Parathyroid adenoma (tissue), 2 donors: ENCODE data around the gene CTDP1.

Source experiments
- H2AFZ ChIP-seq: fragments of 300-600 bp; sonication (generic); one replicate; pipeline ENCODE4 v1.7.0; 2017; ENCODE audit warnings: antibody characterized with exemption, mild to moderate bottlenecking
- H3K27ac ChIP-seq: fragments of 300-600 bp; sonication (generic); one replicate; pipeline ENCODE4 v1.7.0; 2017
- H3K27me3 ChIP-seq: fragments of 300-600 bp; sonication (generic); one replicate; pipeline ENCODE4 v1.7.0; 2017; ENCODE audit warnings: low read length; ENCODE audit not compliant: control insufficient read depth, insufficient read depth
- H3K36me3 ChIP-seq: fragments of 300-600 bp; sonication (generic); one replicate; pipeline ENCODE4 v1.7.0; 2017; ENCODE audit warnings: low read length; ENCODE audit not compliant: control insufficient read depth, insufficient read depth
- H3K4me1 ChIP-seq: fragments of 300-600 bp; sonication (generic); one replicate; pipeline ENCODE4 v1.7.0; 2017; ENCODE audit warnings: control low read depth
- H3K4me2 ChIP-seq: fragments of 300-600 bp; sonication (generic); one replicate; pipeline ENCODE4 v1.7.0; 2017; ENCODE audit warnings: low read length
- H3K4me3 ChIP-seq: fragments of 300-600 bp; sonication (generic); one replicate; pipeline ENCODE4 v1.7.0; 2017; ENCODE audit warnings: low read depth, low read length
- H3K79me2 ChIP-seq: fragments of 300-600 bp; sonication (generic); one replicate; pipeline ENCODE4 v1.7.0; 2017; ENCODE audit warnings: control low read depth
- H3K9ac ChIP-seq: fragments of 300-600 bp; sonication (generic); one replicate; pipeline ENCODE4 v1.7.0; 2017; ENCODE audit warnings: mild to moderate bottlenecking
- H3K9me3 ChIP-seq: fragments of 300-600 bp; sonication (generic); one replicate; pipeline ENCODE4 v1.7.0; 2017; ENCODE audit warnings: low read length; ENCODE audit not compliant: control insufficient read depth
- TF ChIP-seq, protein P1 (sequence below): fragments of 300-600 bp; sonication (generic); IDR thresholded peaks from one replicate; pipeline ENCODE4 v1.7.0; 2017; ENCODE audit warnings: antibody characterized with exemption, mild to moderate bottlenecking
- donor health status: primary hyperparathyroidism.

Gene CTDP1

DNA sequence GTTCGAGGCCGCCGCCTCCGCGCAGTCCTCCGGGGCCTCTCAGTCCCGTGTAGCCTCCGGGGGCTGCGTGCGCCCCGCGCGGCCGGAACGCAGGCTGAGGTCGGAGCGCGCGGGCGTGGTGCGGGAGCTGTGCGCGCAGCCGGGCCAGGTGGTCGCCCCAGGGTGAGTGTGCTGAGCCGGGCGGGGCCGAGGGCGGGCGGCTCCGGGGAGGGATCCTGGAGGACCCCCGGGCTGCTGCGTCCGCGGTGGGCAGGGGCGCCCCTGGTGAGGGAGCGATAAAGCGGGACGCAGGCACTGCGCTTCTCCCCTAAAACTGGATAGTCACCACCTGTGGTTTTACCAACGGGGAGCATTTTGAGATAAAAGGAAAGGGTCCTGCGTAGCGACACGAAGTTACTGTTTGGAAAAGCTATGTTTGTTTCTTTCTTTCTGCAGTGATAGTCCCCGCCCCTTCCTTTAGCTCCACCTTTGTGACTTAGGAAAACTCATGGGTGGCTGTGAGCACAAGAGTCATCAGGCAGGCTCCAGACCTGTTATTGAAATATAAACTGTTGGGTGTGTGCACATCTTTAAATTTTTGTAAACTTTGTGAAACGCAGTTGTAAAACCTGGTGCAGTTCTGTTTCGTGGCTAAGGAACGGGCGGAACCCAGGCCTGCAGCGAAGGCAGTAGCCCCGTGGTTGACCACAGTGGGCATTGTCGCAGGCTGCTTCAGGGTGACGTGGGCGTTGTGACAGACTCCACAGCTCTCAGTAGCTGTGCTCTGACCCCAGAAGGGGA, 687 bp downstream of the CTDP1 start:
- peak overlapping the region; percentile 1 for H2AFZ ChIP-seq
- peak overlapping the region; percentile 93 for H3K4me3 ChIP-seq
- H3K9ac ChIP-seq, result no peak overlapping the region
- no peak overlapping the region for H3K27ac ChIP-seq
- H3K27me3 ChIP-seq, result no peaks in the 10 kb centered on the region
- TF ChIP-seq, protein P1, sequence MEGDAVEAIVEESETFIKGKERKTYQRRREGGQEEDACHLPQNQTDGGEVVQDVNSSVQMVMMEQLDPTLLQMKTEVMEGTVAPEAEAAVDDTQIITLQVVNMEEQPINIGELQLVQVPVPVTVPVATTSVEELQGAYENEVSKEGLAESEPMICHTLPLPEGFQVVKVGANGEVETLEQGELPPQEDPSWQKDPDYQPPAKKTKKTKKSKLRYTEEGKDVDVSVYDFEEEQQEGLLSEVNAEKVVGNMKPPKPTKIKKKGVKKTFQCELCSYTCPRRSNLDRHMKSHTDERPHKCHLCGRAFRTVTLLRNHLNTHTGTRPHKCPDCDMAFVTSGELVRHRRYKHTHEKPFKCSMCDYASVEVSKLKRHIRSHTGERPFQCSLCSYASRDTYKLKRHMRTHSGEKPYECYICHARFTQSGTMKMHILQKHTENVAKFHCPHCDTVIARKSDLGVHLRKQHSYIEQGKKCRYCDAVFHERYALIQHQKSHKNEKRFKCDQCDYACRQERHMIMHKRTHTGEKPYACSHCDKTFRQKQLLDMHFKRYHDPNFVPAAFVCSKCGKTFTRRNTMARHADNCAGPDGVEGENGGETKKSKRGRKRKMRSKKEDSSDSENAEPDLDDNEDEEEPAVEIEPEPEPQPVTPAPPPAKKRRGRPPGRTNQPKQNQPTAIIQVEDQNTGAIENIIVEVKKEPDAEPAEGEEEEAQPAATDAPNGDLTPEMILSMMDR, result no peak
- no peaks in the 10 kb centered on the region for H3K36me3 ChIP-seq
- H3K9me3 ChIP-seq, result no peaks in the 10 kb centered on the region
- H3K4me2 ChIP-seq, result peak overlapping the region; percentile 83
- peaks cover 46% of the 10 kb centered on the region for H3K79me2 ChIP-seq
- peaks cover 5% of the 10 kb centered on the region for H3K4me1 ChIP-seq

DNA sequence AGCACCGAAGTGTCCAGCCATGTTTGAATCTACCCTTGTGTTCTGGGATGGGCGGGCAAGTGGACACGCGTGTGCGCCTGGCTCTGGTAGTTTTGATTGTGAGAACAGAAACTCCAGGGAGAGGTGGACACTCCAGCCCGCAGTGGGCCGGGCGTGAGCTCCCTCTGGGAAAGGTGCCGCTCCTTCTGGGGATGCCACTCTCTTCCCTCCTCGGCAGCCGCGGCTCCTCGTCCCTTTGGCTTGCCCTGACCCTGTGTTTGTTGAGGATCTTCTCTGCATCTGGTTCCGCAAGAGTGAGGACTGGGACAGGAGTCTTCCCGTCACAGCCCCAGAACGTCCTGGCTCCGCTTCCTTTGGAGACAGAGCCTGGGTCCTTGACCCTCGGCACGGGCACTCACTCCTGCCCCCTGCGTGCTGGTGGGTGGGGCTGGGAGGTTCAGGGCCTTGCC, 1.3 kb downstream of the CTDP1 start:
- Histone ChIP-seq H3K4me2 (peak overlapping the region; percentile 83), H3K4me1 (peaks cover 5% of the 10 kb centered on the region), H2AFZ (no peak overlapping the region), H3K4me3 (peak overlapping the region; percentile 93), H3K9ac (no peak overlapping the region), H3K79me2 (peaks cover 47% of the 10 kb centered on the region), H3K27ac (no peak overlapping the region), H3K27me3 (no peaks in the 10 kb centered on the region), H3K9me3 (no peaks in the 10 kb centered on the region), H3K36me3 (no peaks in the 10 kb centered on the region)
- TF ChIP-seq, protein P1, result no peak

DNA sequence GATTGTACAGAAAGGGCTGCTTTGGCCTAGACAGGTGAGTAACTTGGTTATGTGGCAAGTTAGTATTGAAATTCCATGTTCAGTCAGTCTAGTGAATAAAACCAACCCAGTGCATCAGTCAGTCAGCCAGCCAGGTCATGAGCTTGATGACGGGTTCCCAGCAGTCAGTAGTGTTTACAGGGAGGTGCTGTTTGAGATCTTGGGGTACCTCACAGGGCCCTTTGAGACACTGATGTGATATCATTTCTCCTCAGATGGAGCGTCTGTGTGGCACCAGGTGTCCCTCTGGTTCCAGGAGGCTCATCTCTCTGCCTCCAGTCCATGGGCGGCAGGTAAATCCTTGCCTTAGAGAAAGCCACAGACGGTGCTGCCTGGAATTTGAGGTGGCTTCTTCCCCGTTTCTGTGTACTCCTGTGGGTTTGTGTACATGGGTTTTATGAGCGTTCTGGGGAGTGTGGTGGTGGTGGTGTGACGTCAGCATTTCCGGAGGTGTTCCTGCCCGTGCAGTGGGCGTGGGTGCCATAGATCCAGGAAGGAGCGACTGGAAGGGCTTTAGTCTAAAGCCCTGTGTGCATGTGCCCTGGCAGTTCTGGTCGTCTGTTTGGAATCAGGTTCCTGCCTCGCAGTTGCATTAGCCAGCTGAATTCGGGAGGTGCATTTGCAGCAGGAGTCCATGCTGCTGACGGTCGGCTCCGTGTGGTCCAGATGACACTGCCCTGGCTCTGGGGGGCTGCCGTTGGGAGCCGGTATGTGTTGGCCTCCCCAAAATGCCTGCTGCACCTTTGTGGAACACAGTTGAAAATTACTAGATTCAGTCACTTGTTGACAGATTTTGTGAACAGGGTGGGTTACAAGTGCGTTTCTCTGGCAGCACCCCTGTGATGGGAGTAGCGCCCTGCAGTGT, 2.1 kb downstream of the CTDP1 start:
- peaks cover 9% of the 10 kb centered on the region for H3K4me1 ChIP-seq
- H3K36me3 ChIP-seq, result no peaks in the 10 kb centered on the region
- no peak overlapping the region for H3K4me3 ChIP-seq
- H3K27me3 ChIP-seq, result no peaks in the 10 kb centered on the region
- peaks cover 53% of the 10 kb centered on the region for H3K79me2 ChIP-seq
- TF ChIP-seq, protein P1, result no peak
- H3K9ac ChIP-seq, result no peak overlapping the region
- no peaks in the 10 kb centered on the region for H3K9me3 ChIP-seq
- H2AFZ ChIP-seq, result no peak overlapping the region
- no peak overlapping the region for H3K27ac ChIP-seq
- no peak overlapping the region for H3K4me2 ChIP-seq

DNA sequence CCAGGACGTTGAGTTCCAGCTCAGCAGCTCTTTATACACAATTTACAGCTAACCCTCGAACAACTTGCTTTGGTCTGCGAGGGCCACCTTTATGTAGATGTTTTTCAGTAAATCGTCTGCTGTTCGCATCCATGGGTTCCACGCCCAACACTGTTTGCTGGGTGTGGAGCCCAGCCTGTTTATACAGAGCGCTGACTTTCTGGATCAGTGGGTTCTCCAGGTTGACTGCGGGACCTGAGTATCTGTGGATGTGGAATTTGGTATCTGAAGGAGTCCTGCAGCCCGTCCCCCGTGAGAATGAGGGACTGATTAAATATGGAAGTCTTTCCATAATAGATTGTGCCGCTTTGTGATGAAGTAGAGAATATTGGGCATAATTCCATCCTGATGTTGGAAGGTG, 2.9 kb downstream of the CTDP1 start:
- TF ChIP-seq, protein P1, result no peak
- H3K27me3 ChIP-seq, result no peaks in the 10 kb centered on the region
- no peak overlapping the region for H2AFZ ChIP-seq
- H3K4me1 ChIP-seq, result peaks cover 9% of the 10 kb centered on the region
- H3K4me3 ChIP-seq, result no peak overlapping the region
- peaks cover 53% of the 10 kb centered on the region for H3K79me2 ChIP-seq
- no peaks in the 10 kb centered on the region for H3K36me3 ChIP-seq
- H3K9me3 ChIP-seq, result no peaks in the 10 kb centered on the region
- no peak overlapping the region for H3K9ac ChIP-seq
- no peak overlapping the region for H3K27ac ChIP-seq
- no peak overlapping the region for H3K4me2 ChIP-seq
